Lower leg skin (tissue), 4 donors: ENCODE data around the gene PRDM16. TPM values are rescaled to one million over a fixed set of nuclear protein-coding genes. Genes with fewer than 3 reads are reported as not detected.
A peak's percentile ranks its signal among the peaks of the same experiment; 100 is the strongest.

Experiments used
- DNase-seq, 2 donors: peaks; one replicate each; pipeline ENCODE4 v3.0.0-alpha.2; 2019; ENCODE audit warnings: low spot score in 2 of 2
- H3K4me3 ChIP-seq: fragments of 200-600 bp; sonication (generic); 2 replicates; pipeline ENCODE4 v1.5.1; 2017; ENCODE audit warnings: mild to moderate bottlenecking, low read depth; ENCODE audit not compliant: poor library complexity, severe bottlenecking
- POLR2A ChIP-seq, 2 donors: fragments of 450-650 bp; IDR thresholded peaks; one replicate each; pipeline ENCODE4 v1.6.1; 2016 to 2017; ENCODE audit warnings: antibody characterized with exemption in 2 of 2, mild to moderate bottlenecking in 1 of 2, moderate library complexity in 1 of 2
- WGBS, 2 donors: methylation state at CpG; one replicate each; pipeline ENCODE4 v1.1.5; 2018; 5-methylcytosine and 5-hydroxymethylcytosine counted together
- intact Hi-C: fragments of 100-400 bp; cut with DNase I; formaldehyde crosslinking; loops from one replicate; pipeline ENCODE4 v1.15.0; 2023; ENCODE audit warnings: low total_unique reads
- total RNA-seq, 4 donors: library from RNA; depleted of rRNA; stranded (reverse); fragments of >200 nt; gene quantifications; one replicate each; pipeline ENCODE4 v1.1.0, GENCODE V29; 2016
- TF ChIP-seq, protein P1 (sequence below), 3 donors: fragments of 450-650 bp; IDR thresholded peaks; one replicate each; pipeline ENCODE4 v1.5.1; 2016; ENCODE audit warnings: antibody characterized with exemption in 3 of 3, mild to moderate bottlenecking in 3 of 3, moderate library complexity in 2 of 3

Gene PRDM16
- total RNA-seq, 4 donors from 2014 or later: 0.08 to 0.91 (median 0.56) TPM; not detected in 1

DNA sequence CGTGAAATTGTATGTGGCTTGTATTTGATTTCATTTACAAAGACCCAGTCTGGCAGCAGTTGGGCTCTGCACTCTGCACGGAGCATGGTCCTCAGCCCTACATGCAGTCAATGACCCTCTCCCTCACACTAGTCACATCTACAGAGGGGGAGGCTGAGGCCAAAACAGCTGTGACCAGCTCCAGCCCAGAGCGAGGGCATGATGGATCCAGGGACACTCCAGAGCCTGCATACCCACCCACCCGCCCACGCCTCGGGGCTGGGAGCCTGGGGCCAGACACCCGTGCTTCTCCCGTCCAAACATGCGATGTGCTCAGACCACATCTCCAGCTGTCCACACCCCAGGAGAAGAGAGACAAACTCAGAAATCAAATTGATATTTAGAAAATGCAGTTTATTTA, 14.0 kb upstream of the PRDM16 start:
- 67 to 69% methylated on average over 9 of the region's 9 CpGs for WGBS, 2 donors
- DNase-seq: no peak
- intact Hi-C loops: no loop called here
- H3K4me3 ChIP-seq: no peak overlapping the region
- TF ChIP-seq, protein P1, sequence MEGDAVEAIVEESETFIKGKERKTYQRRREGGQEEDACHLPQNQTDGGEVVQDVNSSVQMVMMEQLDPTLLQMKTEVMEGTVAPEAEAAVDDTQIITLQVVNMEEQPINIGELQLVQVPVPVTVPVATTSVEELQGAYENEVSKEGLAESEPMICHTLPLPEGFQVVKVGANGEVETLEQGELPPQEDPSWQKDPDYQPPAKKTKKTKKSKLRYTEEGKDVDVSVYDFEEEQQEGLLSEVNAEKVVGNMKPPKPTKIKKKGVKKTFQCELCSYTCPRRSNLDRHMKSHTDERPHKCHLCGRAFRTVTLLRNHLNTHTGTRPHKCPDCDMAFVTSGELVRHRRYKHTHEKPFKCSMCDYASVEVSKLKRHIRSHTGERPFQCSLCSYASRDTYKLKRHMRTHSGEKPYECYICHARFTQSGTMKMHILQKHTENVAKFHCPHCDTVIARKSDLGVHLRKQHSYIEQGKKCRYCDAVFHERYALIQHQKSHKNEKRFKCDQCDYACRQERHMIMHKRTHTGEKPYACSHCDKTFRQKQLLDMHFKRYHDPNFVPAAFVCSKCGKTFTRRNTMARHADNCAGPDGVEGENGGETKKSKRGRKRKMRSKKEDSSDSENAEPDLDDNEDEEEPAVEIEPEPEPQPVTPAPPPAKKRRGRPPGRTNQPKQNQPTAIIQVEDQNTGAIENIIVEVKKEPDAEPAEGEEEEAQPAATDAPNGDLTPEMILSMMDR (IDR thresholded peaks at IDR 0.05): no peak
- no peak for TF ChIP-seq POLR2A (IDR thresholded peaks at IDR 0.05)

DNA sequence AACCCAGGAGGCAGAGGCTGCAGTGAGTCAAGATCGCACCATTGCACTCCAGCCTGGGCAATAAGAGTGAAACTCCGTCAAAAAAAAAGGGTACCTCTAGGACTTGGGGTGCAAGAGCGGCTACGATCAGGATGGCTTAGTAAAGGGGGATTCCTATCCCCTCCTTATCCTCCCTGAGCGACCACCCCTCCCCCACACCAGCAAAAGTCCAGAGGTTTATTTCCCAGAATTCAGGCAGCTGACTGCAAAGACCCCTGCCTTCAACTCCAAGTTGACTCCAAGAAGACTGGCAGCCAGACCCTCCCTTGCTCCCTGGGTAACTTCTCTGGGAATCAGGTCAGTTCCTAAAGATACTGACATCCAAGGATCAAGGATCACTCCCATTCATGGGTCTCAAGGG, 12.4 kb upstream of the PRDM16 start:
- peak in 1 of 2 donors; percentile 50 for DNase-seq
- H3K4me3 ChIP-seq: no peak overlapping the region
- TF ChIP-seq POLR2A (IDR thresholded peaks at IDR 0.05): no peak
- TF ChIP-seq, protein P1 (IDR thresholded peaks at IDR 0.05): no peak
- intact Hi-C loops: no loop called here
- 84 to 94% methylated on average over 5 of the region's 5 CpGs for WGBS, 2 donors

DNA sequence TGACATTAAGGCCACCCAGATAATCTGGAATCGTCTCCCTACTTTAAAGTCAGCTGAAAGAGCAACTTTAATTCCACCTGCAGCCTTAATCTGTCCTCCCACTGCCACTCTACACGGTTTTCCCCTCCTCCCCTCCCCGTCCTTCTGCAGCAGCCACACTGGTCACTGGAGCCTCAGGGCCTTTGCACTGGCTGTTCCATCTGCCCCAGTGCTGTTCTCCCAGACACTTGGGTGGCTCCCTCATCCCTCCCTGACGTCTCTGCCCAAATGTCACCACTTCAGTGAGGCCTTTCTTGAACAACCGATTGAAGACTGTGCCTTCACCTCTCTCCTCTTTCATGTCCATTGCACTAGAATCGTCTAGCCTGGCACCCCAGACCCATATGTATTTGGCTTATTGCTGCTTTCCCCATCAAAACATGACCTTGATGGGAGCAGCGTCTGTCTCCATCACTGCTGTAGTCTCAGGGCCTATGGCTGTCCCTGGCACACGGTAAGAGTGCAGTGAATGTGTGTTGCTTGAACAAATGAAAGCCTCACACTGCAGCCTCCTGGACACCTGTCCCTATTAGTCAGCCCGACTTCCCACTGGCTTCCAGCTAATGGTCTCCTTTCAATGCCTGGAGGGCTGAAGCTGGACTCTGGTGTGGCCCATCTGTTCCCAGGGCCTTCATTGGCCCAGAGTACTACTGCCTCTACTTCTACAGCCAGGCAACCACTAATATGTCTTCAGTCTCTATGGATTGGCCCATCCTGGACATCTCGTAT, 10.6 kb upstream of the PRDM16 start:
- H3K4me3 ChIP-seq: no peak overlapping the region
- TF ChIP-seq, protein P1 (IDR thresholded peaks at IDR 0.05): no peak
- TF ChIP-seq POLR2A (IDR thresholded peaks at IDR 0.05): no peak
- WGBS, 2 donors: 79 to 83% methylated on average over 10 of the region's 10 CpGs
- peak in 1 of 2 donors; percentile 59 for DNase-seq
- intact Hi-C loops: no loop called here

DNA sequence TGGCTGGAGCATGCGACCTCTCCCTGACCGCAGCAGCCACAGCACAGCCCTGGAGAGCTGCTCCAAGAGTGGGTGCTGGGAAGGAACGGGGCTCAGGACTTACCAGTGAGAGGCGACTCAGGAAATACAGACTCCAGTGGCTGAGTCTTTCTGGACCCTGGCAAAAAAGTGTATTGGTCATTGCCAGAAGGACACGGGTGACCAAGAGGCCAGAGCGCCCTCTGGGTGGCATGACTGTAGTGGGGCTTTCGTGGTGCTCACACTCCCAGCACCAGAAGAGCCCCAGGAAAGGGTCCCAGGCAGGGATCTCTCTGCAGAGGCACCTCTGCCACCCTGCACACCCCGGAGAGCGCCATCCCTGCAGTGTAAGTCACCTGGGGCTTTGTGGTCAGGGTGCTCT, 8.9 kb upstream of the PRDM16 start:
- no peak overlapping the region for H3K4me3 ChIP-seq
- 76 to 78% methylated on average over 6 to 9 of the region's 9 CpGs for WGBS, 2 donors
- intact Hi-C loops: no loop called here
- TF ChIP-seq, protein P1 (IDR thresholded peaks at IDR 0.05): no peak
- no peak for TF ChIP-seq POLR2A (IDR thresholded peaks at IDR 0.05)
- peak in 1 of 2 donors; percentile 62 for DNase-seq

DNA sequence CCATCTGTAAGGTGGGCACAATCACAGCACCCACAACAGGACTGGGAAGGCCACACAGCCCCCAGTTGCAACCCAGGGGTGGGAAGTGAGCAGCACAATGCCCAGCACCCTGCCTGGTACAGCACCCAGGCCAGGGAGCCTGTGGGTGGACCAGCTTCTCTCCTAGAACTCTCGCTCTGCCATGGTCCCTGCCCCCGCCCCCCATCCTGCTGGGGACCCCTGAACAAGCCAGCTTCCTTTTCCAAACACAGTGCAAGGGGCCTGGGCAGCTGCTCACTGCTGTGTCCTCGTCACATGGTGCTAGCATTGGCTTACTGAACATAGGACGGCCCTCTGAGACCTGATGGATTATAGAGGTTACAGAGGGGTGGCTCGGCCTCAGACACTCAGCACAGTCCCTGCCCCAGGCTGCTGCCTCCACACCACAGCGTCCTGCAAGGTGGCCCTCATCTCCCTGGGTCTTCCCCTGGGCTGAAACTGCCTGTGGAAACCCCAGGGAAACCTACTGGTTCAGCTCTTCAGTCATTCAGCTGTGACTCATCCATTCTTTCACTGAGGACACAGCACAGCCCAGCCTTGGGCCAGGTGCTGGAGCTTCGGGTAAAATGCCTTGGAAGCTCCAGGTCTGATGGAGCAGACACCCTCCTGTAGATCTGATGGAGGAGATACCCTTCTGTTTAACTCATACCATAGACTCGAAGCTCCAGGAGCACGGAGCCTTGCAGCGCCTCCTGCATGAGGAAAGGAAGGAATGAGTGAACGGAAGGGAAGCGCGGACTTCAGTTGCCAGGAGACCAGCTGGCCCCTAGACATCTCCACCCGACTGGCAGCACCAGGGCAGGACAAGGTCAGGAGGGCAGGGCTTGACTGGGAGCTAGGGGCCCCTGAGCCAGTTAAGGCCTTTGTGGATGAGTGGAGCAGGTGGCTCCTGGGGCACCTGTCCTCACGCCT, 8.1 kb upstream of the PRDM16 start:
- DNase-seq: peak in 1 of 2 donors; percentile 64
- WGBS, 2 donors: 59 to 64% methylated on average over 14 to 15 of the region's 15 CpGs
- H3K4me3 ChIP-seq: no peak overlapping the region
- no peak for TF ChIP-seq POLR2A (IDR thresholded peaks at IDR 0.05)
- TF ChIP-seq, protein P1 (IDR thresholded peaks at IDR 0.05): no peak
- intact Hi-C loops: no loop called here
